ENCODE measurements around the gene EFHD2.
"Not testable (repeated sequence)": the region's sequence is repeated elsewhere in the genome, so short reads cannot be mapped to it uniquely, and the experiment has no call there.

- TF ChIP-seq CTCF, POLR2A (IDR thresholded peaks at IDR 0.05): not testable (repeated sequence)
Observed at GRCh38 chr1:15434739-15435138, 25.1 kb downstream of the EFHD2 start.
